Stimulated activated CD4-positive, alpha-beta T cell treated with anti-CD3 and anti-CD28 coated beads, Interleukin-15, amount 100 ng/mL, for 24 hours (primary cell): ENCODE data around the gene MEGF11.

Experiments
- DNase-seq: peaks from one replicate; pipeline ENCODE4 v3.0.0-alpha.2; 2020

The MEGF11 gene

DNA sequence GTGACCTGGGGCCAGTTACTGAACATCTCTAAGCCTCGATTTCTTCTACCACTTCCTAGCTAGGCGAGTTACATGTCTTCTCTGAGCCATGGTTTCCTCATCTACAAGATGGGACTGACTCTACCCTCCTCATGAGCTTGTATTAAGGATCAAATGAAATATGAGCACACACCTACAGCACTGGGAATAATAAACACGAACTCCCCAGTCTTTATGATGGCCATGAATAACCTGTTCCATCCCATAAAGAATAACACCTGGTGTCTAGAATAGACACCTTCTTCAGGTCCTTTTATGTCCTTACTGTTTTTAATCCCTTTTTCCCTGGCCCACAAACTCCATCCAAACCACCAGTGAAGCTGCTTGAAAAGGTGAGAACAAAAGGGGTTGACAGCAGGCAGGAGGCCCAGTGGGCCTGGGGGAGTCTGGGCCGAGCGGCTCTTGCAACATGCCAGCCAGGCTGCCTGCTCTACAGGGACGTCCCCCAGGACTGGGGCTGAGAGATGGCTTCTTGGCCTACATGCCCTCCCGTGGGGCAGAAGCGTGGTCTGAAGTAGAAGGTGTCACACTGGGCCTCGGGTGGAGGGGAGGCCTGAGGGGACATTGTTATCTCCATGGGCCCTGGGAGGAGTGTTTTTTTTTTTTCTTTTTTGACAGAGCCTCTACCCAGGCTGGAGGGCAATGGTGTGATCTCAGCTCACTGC, 206.1 kb downstream of the MEGF11 start:
- no peak for DNase-seq

DNA sequence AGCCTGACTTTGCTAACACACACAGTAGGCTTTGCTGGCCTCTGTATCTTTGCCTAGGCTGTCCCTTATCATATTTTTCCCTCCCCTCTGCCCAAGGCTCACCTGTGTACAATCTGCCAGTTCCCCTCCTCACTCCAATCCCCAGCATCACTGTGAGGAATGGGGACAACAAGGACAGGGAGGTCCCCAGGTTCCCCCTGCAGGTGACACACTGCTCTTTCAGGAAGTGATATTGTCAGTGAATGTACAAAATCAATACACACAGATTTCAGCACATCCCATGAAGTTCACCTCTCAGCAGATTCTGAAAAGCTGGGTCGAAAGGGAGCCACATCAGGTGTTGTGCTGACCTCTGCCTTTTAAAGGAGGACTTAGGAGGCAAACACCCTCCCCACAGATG, 206.8 kb downstream of the MEGF11 start:
- DNase-seq = no peak

DNA sequence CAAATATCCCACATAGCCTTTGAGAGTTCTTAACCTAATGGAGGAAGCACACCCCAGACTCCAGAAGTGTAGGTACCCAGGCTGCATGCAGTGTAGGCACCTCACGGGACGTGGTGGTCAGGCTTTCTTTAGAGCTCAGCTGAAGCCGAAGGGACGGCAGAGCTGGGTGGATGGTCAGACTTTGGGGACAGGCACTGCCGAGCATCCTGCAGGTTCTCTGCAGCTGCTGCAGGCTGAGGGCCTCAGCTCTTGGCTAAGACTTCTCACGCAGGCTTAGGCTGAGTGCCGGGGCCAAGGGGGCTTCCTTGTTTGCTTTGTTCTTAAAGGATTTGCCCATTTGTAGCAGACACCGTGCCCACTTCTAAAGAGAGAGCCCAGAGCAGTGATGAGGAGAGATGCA, 207.2 kb downstream of the MEGF11 start:
- DNase-seq = no peak

DNA sequence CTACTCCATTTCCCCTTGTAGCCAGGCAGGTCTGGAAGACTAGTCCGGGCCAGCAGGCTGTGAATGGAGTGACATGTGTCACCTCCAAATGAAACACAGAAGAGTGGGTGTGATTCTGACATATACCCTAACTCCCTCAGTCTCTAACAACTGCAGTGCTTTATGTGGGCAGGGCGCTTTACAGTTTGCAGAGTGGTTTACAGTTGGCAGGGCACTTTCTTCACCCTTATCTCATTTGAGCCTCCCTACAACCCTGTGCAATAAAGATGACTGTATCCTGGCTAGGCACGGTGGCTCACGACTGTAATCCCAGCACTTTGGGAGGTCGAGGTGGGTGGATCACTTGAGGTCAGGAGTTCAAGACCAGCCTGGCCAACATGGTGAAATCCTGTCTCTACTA, 208.0 kb downstream of the MEGF11 start:
- no peak for DNase-seq

- no peak for DNase-seq
Measured at GRCh38 chr15:66044837-66045236, 208.7 kb downstream of the MEGF11 start.

- no peak for DNase-seq
Measured at GRCh38 chr15:66043264-66043663, 210.3 kb downstream of the MEGF11 start.

DNA sequence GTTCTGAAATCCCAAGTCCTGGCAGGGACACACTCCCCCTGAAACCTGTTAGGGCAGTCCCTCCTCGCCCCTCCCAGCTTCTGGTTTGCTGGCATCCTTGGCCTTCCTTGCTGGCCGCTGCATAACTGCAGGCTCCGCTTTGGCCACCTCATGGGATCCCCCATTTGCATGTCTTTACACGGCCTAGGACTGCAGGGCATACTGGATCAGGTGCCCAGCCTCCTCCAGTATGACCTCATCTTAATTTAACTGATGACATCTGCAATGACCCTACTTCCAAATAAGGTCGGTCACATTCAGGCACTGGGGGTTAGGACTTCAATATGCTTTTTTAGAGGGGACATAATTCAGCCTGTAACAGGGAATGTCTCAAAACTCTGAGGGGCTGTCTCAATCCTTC, 210.9 kb downstream of the MEGF11 start:
- DNase-seq = no peak

DNA sequence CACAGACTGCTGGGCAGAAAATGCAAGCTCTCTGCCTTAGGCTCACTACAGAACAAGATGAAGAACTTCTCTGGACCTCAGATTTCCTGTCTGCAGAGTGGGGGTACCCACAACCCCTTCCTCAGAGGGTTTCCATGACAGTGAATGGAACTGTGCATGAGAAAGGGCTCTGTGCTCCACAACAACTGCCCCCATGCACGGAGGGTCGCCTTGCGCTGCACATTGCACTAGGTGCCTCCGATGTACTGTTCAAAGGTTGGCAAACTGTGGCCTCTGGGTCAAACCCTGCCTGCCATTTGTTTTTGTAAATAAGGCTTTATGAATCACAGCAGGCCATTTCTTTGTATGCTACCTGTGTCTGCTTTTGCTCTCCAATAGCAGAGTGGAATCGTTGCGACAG, 212.3 kb downstream of the MEGF11 start:
- DNase-seq = no peak

DNA sequence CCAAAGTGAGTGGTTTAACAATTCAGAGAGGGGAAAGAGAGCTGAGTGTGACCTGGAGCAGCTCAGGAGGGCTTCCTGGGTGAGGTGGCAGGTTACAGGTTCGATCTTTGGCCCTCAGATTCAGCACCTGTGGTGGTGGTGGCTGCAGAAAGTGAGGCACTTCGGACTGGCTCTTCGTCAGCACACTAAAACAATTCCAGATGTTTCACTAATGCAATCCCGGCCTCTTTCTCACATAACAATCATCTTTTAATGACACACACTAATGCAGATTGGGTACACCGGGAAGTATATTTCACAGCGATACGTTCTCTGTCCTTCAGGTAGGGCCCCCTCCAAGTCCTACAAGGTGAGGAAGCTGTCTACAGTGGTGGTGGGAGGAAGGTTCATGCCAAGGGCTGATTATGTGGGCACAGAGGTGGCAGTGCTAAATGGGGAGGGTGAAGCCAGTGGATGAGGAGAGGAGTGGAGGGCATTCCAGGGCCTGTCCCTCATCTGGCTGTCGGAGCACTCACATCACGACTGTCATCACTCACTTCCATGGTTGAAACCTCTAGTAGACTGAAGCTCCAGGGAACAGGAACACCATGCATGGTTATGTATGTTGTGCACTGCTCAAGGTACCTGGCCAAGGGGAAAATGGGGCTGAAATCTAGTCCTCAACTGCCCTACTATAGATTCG, 213.2 kb downstream of the MEGF11 start:
- no peak for DNase-seq

- DNase-seq = no peak
Measured at GRCh38 chr15:66039117-66039871, 214.3 kb downstream of the MEGF11 start.

DNA sequence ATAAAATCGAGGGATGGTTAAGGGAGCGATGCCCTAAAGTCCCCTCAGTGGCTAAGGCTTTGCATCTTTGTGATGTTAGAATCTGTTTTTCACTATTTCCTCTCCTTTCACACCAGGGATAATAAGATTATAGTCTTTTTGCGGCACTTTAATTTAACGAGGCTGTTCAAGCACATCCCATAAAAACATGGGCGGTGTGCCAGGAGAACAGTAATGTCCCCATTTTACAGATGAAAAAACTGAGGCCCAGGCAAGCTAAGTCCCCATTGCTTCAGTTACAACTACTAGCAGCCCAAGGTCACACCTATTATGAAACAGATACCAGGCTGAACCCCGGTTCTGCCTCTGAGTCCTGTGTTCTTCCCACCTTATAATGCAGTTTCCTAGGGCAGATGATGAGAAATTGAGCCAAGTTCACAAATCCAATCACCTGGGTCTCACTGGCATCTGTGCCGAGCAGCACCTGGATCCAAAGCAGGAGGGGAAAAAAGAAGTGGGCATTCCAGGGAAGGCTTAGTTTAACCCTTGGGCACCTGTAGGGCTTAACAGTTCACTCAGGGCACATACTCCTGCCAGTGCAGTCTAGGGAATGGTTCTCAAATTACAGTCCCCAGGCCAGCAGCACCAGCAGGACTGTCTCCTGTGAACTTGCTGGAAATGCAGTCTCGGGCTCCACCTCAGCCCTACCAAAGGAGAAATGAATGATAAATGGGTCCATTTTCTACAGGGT, 215.0 kb downstream of the MEGF11 start:
- no peak for DNase-seq

DNA sequence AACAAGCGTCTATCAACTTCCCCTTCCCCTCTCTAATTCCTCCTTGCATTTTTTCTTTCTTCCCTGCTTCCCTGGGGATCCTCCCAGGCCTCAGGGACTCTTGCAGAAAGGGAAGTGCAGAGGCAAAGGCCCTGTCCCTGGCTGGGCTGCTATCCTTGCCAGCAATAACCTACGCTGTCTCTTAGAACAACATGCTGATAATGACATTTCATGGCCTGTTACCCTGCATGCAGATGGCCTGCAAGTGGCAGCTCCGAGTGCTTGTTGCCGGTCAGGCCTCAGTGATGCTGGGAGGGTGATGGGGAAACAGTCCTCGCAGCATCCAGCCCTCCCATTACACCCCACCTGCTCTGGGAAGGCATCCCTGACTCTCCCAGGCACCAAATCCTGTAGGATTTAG, 216.7 kb downstream of the MEGF11 start:
- DNase-seq = no peak

DNA sequence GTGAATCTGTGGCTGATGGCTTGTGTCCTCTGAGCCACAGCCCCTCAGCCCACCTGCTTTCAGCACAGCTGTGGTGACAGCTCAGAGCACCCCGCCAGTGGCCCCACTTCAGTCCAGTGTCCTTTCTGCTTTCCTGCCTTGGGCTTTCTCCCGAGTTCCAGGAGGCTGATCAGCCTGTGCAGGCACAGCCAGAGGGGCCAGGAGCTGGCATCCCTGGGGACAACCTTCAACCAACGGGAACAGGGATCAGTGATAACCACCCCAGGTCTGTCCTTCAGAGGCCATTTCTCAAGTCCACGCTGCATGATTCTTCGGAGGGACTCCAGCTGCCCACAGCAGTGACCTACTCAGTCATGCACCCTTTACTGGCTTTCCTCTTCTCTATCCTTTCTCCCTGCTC, 217.6 kb downstream of the MEGF11 start:
- DNase-seq = no peak

- no peak for DNase-seq
Measured at GRCh38 chr15:66033143-66033542, 220.4 kb downstream of the MEGF11 start.

GRCh38 chr15:66032006-66032405, 221.5 kb downstream of the MEGF11 start:
- no peak for DNase-seq

DNA sequence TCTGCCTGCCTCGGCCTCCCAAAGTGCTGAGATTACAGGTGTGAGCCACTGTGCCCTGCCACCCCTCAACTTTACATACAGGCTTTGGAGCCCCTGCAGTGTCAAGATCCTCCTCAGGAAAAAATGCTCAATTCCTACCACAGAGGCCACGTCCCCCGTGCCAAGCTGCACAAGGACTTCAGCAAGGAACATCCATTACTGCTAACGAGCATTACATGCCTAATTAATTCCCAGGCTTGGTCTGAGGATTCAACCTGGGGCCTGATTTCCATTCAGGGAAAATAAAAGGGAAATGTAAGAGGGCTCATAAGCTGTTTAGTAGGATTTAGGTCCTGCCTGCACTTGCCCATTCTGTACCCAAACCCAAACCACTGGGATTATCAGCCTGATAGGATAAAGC, 222.9 kb downstream of the MEGF11 start:
- no peak for DNase-seq

GRCh38 chr15:66029650-66030049, 223.9 kb downstream of the MEGF11 start:
- DNase-seq = no peak

DNA sequence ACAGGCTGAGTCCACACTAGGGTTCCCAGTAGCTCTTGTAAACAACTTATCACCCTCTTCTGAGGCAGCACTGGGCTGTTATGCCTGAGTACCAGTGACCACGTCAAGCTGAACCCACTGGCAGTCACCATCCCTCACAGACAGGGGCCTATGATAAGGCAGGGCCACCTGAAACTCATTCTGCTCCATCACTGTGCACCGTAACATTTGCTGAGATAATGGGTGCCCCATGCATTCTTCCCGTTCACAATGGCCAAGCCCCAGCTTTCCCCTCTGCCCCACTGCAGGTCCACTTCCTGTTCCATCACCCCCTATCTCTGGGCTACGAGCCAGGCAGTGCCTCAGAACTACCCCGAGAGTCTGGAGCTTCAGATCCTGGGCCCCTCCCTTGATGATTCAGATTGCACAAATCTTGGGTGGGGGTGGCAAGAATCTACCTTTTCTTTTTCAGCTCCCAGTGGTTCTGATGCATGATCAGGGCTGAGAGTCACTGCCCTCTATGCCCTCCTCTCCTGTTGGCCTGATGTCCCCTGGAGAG, 226.2 kb downstream of the MEGF11 start:
- no peak for DNase-seq

DNA sequence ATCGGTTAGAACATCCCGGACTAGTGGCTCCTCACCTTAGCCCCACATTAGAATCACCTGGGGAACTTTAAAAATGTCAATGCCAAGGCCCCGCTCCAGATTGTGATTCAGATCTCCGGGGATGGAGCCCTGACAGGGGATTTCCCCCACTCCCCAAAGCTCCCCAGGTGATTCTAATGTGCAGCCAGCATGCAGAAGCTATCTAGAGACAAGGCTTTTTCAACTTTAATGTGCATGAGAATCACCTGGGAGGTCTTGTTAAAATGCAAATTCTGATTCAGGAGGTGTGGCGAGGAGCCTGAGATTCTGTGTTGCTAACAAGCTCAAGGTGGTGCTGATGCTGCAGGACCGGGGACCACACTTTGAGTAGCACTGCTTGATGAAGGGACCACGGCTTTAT, 227.6 kb downstream of the MEGF11 start:
- DNase-seq = no peak

GRCh38 chr15:66025015-66025452, 228.5 kb downstream of the MEGF11 start:
- no peak for DNase-seq

DNA sequence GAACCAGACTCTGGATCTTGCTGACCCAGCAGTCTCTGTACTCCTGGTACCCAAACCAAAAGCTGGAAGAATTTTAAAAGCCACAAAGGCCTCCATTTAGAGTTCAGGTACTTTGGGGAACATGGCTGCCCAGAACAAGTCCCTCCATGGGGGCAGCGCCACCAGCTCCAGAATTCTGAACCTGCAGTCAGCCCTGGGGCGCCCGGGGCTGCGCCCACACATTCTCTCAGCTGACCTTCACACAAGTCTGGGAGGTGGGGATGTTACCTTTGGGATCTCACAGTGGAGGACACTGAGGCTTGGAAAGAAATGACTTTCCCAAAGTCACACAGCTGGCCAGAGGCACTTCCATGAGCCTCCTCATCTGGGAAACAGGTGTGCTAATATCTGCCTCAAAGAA, 229.4 kb downstream of the MEGF11 start:
- DNase-seq = no peak

- no peak for DNase-seq
Measured at GRCh38 chr15:66023311-66023972, 230.1 kb downstream of the MEGF11 start.

- DNase-seq = no peak
Measured at GRCh38 chr15:66022163-66022525, 231.4 kb downstream of the MEGF11 start.
